CD4-positive, alpha-beta T cell treated with Interleukin-17A for 4 hours (primary cell): ENCODE results near the gene UMAD1.
"Not testable (repeated sequence)": the region's sequence is repeated elsewhere in the genome, so short reads cannot be mapped to it uniquely, and the experiment has no call there.

Source experiments
- DNase-seq: peaks from one replicate; pipeline ENCODE4 v3.0.0-alpha.2; 2020; ENCODE audit warnings: mixed read lengths

The UMAD1 gene

GRCh38 chr7:7808156-7808555, 167.6 kb downstream of the UMAD1 start:
- no peak for DNase-seq

GRCh38 chr7:7808626-7809025, 168.1 kb downstream of the UMAD1 start:
- DNase-seq: no peak

DNA sequence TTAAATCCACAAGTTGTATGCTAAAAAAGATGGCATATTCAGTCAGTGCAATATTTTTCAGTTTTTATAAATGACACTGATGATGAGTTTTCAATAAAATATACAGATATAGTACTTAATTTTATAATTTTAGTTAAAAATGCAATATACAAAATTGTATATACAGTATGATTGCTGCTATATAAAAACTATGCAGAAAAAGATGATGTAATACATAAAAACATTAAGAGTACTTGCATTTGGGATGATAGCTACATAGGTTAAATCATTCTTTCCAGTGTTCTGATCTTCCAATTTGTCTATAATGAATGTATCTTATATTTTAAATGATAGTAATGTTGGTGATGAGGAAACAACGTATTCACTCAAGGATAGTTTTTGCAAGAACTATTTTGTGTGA, 169.8 kb downstream of the UMAD1 start:
- DNase-seq: no peak

DNA sequence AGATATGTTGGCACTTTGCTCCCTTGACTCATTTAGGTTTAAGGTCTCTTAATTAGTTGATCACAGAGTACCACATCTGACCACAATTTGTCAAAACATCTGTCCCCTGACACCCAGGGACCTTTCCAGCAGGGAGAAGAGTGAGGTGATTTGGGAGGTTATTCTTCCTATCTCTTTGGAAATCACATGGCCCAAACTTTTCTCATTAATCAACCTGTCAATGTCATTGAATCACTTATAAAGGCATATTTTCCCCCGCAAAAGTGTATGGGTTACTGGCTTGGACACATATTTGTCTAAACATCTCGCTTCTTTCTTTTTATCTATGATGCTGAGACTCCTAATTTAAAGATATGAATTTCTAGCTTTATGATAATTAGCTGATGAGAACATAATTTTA, 170.3 kb downstream of the UMAD1 start:
- DNase-seq: no peak

DNA sequence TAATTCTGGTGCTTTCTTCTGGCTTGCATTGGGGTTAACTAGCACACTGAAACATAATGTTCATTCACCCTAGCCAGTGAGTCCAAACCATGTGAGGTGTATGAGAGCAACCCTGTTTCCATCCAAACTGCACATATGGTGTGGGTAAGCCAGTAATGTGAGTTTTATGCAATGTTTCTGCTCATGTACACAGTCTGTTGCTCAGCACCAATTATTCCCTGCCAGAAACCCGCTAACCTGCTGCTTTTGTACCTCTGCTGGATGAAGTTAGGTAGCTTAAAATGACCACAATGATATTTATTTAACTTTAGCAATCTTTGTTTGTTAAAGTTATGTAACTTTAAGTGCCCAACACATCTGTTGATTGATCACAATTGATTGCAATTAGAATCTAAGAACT, 171.6 kb downstream of the UMAD1 start:
- no peak for DNase-seq

- no peak for DNase-seq
Measured at GRCh38 chr7:7815395-7815794, 174.8 kb downstream of the UMAD1 start.

GRCh38 chr7:7816084-7816483, 175.5 kb downstream of the UMAD1 start:
- peak; percentile 5 for DNase-seq

DNA sequence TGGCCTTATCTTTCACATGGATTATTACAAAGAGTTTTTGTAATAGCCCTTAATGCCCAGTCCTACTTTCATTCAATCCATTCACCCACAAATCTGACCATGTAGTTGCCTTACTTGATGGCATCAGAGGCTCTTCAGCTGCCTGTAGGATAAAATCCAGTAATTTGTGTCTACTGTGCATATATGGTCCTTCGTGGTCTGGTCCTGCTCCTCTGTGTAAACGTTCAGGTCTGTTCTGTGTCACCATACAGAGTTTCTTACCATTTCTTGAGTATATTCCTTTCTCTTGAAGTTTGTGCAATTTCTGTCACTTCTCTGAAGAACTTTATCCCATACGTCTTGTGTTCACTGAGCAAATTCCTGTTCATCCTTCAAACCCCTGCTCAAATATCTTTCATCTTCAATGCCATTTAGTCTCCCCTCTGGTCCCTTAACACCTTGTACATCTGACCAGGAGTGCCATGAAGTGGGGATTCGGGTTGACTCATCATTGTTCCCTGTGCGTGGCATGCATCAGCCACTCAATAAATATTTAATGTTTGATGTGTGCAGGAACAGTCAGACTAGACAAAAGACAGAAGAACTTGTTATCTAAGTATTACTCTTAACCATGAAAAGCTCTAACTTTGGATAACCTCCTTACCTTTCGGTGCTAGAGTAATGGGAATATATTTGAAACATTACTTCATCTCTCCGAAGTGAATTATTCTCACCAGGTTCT, 176.4 kb downstream of the UMAD1 start:
- no peak for DNase-seq

DNA sequence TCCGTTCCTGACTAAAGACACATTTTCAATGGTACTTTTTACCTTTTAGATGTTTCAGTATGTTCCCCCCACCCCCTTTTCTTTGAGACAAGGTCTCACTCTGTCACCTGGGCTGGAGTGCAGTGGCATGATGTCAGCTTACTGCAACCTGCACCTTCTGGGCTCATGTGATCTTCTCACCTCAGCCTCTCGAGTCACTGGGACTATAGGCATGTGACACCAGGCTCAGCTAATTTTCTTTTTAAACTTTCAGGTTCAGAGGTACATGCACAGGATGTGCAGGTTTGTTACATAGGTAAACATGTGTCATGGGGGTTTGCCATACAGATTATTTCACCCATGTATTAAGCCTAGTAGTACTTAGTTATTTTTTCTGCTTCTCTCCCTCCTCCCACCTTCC, 177.2 kb downstream of the UMAD1 start:
- DNase-seq: no peak

DNA sequence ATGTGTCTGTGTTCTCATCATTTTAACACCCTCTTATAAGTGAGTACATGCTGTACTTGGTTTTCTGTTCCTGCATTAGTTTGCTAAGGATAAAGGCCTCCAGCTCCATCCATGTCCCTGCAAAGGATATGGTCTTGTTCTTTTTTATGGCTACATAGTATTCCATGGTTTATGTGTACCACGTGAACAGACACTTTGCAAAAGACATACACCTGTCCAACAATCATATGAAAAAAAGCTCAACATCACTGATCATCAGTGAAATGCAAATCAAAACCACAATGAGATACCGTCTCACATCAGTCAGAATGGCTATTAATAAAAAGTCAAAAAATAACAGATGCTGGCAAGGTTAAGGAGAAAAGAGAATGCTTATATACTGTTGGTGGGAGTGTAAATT, 177.6 kb downstream of the UMAD1 start:
- not testable (repeated sequence) for DNase-seq

- no peak for DNase-seq
Measured at GRCh38 chr7:7819442-7820247, 179.1 kb downstream of the UMAD1 start.

GRCh38 chr7:7820409-7820808, 179.9 kb downstream of the UMAD1 start:
- no peak for DNase-seq

GRCh38 chr7:7820939-7821338, 180.4 kb downstream of the UMAD1 start:
- DNase-seq: no peak

DNA sequence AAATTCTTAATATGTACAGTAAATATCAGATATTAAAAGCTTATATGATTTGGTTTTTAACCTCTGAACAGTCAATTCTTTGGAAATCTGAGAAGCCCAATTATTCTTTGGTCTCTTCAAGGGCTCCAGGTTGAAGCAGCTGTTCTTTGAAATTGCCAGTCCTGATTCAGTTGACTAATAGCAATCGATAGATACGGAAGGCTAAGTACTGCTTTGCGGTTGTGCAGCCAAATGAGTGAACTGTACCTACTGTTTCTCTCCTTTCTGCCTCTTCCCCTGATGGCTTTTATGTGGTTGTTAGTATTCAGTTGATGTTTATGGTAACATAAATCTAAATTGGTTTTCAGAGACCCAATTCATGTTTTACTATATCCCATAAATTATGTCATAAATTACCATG, 181.0 kb downstream of the UMAD1 start:
- DNase-seq: no peak

GRCh38 chr7:7825294-7825693, 184.7 kb downstream of the UMAD1 start:
- DNase-seq: not testable (repeated sequence)

DNA sequence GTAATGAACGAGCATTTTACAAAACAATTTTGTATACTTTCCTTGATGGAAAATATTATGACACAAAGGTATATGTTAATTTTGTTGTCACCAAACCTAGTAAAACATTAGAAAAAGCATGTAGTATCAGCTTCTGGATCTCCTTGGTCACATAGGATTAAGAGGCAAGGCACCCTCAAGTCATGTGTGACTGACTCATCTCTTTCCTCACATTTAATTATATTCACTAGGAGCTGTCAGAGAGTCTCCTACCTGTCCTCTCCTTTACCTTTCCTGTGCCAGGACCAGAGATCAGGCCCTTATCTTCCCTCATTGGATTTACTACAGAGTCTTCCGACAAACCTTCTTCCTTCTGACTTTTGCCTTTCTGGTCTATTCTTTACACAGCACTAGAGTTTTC, 189.1 kb downstream of the UMAD1 start:
- no peak for DNase-seq

- no peak for DNase-seq
Measured at GRCh38 chr7:7830122-7830878, 189.7 kb downstream of the UMAD1 start.

DNA sequence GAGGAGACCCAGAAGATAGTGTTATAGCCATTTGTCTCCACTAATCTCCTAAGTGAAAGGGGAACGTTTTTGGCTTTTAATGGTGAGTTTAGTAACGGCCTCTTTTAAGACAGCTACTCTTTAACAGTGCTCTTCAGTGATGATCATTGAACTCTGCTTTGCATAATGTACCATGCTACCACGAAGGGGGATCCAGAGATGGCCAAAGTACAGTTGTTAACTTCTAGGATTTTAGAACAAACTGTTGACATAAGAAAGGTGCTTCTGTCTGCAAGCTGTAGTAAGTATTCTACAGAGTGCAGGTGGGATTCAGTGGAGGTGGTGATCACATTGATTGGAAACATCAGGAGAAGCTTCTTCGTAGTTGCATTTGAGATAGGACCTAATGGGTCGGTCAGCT, 192.0 kb downstream of the UMAD1 start:
- no peak for DNase-seq

GRCh38 chr7:7834761-7835160, 194.2 kb downstream of the UMAD1 start:
- DNase-seq: no peak

- no peak for DNase-seq
Measured at GRCh38 chr7:7841027-7841426, 200.5 kb downstream of the UMAD1 start.

- DNase-seq: no peak
Measured at GRCh38 chr7:7843240-7843639, 202.7 kb downstream of the UMAD1 start.

GRCh38 chr7:7843972-7844371, 203.4 kb downstream of the UMAD1 start:
- no peak for DNase-seq

DNA sequence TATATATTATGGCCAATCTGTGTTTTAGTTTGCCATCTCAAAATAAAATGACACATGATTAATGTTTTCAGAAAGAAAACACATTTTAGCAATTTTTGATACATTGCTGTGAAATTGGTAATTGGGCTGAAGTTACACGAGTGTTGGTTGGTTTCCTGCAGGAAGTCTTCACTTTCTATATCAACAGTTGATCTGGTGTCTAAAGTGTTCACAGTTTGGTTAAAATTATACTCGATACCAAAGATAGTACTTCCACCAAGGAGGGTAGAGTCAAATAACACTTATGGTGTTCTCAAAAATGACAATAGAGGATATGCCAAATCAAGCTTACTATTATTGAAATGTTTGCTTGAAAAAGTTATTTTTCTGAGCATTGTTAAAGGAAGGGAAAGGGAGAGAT, 207.7 kb downstream of the UMAD1 start:
- no peak for DNase-seq

GRCh38 chr7:7848892-7849291, 208.3 kb downstream of the UMAD1 start:
- DNase-seq: no peak
